Breast epithelium (tissue), 4 donors: ENCODE data around the gene SCGB2A2. TPM values are rescaled to one million over a fixed set of nuclear protein-coding genes. Genes with fewer than 3 reads are reported as not detected.

Experiments used
- DNase-seq, 2 donors: peaks; one replicate each; pipeline ENCODE4 v3.0.0-alpha.2; 2019; ENCODE audit warnings: low spot score in 2 of 2
- H3K27ac ChIP-seq, 2 donors: fragments of 200-600 bp; sonication (generic) in 1 of 2; one replicate each; pipeline ENCODE4 v1.5.1; 2016 to 2019; ENCODE audit warnings: mild to moderate bottlenecking in 1 of 2
- H3K27me3 ChIP-seq, 2 donors: fragments of 200-600 bp; sonication (generic) in 1 of 2; one replicate each; pipeline versions ENCODE4 v1.5.1 to v1.6.0; 2017 to 2019; ENCODE audit warnings: control low read depth in 1 of 2, mild to moderate bottlenecking in 1 of 2
- H3K36me3 ChIP-seq: fragments of 200-600 bp; one replicate; pipeline ENCODE4 v1.5.1; 2019
- H3K4me1 ChIP-seq, 2 donors: fragments of 200-600 bp; sonication (generic); one replicate each; pipeline ENCODE4 v1.5.1; 2016 to 2019; ENCODE audit warnings: control low read depth in 1 of 2
- H3K4me3 ChIP-seq, 3 donors: fragments of 200-600 bp; sonication (generic); 1 replicate in 2 of 3; 2 replicates in 1 of 3; pipeline ENCODE4 v1.5.1; 2016 to 2019; ENCODE audit warnings: mild to moderate bottlenecking in 3 of 3, moderate library complexity in 2 of 3
- H3K9me3 ChIP-seq, 2 donors: fragments of 200-600 bp; sonication (generic) in 1 of 2; one replicate each; pipeline ENCODE4 v1.5.1; 2016 to 2019; ENCODE audit warnings: control low read depth in 1 of 2
- CTCF ChIP-seq, 3 donors: fragments of 450-650 bp; IDR thresholded peaks; one replicate each; pipeline ENCODE4 v1.5.1; 2016 to 2017; ENCODE audit warnings: antibody characterized with exemption in 3 of 3, mild to moderate bottlenecking in 3 of 3, moderate library complexity in 3 of 3
- POLR2A ChIP-seq: fragments of 450-650 bp; IDR thresholded peaks from one replicate; pipeline ENCODE4 v1.6.1; 2016; ENCODE audit warnings: antibody characterized with exemption, mild to moderate bottlenecking, moderate library complexity
- POLR2AphosphoS5 ChIP-seq, 3 donors: sonication (generic); formaldehyde crosslinking; IDR thresholded peaks; one replicate each; pipeline ENCODE4 v1.6.1; 2017; ENCODE audit warnings: antibody characterized with exemption in 3 of 3
- intact Hi-C: fragments of 100-400 bp; cut with DNase I; formaldehyde crosslinking; loops from one replicate; pipeline ENCODE4 v1.15.1; 2023; ENCODE audit warnings: low total_unique reads
- total RNA-seq, 3 donors: library from RNA; depleted of rRNA; stranded (reverse); fragments of >200 nt; gene quantifications; one replicate each; pipeline ENCODE4 v1.1.0, GENCODE V29; 2016

Gene SCGB2A2
- total RNA-seq, result 1,000 to 10,000 TPM in 1 of 3 donors, 100 to 1,000 TPM in 1, 1 to 10 TPM in 1; 1.4 to 2,173 (median 715) TPM

GRCh38 chr11:62269654-62270278 lies at the start of gene SCGB2A2:
Gene SCGB2A2, plus strand, starts transcription at chr11:62270158. Its CDS starts 59 bp downstream, at chr11:62270217.
- DNase-seq, result peak; percentile 63 to 74
- Histone ChIP-seq H3K4me3 (peak within 1 kb of the TSS in 2 of 3 donors; percentile 40 to 45), H3K4me1 (no peaks in the 10 kb centered on the region), H3K27ac (peak within 1 kb of the TSS; percentile 51 to 80), H3K27me3 (no peaks in the 10 kb centered on the region), H3K36me3 (no peaks in the 10 kb centered on the region), H3K9me3 (no peaks in the 10 kb centered on the region)
- peak; percentile 22 to 49 (median 26) for TF ChIP-seq CTCF (IDR thresholded peaks at IDR 0.05)
- peak in 1 of 3 donors; percentile 17 for TF ChIP-seq POLR2AphosphoS5 (IDR thresholded peaks at IDR 0.05)
- TF ChIP-seq POLR2A, result no peak
- intact Hi-C loops, result loop anchor here (10.0 kb wide), 1 partner anchor 2005 kb away; no protein-coding TSS in a partner anchor

GRCh38 chr11:62221498-62221897 lies 48.5 kb upstream of the SCGB2A2 start:
- no peak for TF ChIP-seq POLR2A
- no peak for TF ChIP-seq POLR2AphosphoS5 (IDR thresholded peaks at IDR 0.05)
- TF ChIP-seq CTCF (IDR thresholded peaks at IDR 0.05), result no peak
- intact Hi-C loops, result no loop called here

GRCh38 chr11:62223095-62223494 lies 46.9 kb upstream of the SCGB2A2 start:
- Histone ChIP-seq H3K27ac (no peak overlapping the region), H3K4me3 (no peak overlapping the region), H3K9me3 (peaks cover 28 to 34% of the 10 kb centered on the region in 2 donors), H3K27me3 (no peaks in the 10 kb centered on the region), H3K36me3 (no peaks in the 10 kb centered on the region), H3K4me1 (no peaks in the 10 kb centered on the region)
- TF ChIP-seq POLR2AphosphoS5 (IDR thresholded peaks at IDR 0.05) (no peak), POLR2A (no peak), CTCF (IDR thresholded peaks at IDR 0.05) (no peak)
- intact Hi-C loops, result no loop called here
- no peak for DNase-seq

More at GRCh38 chr11:62221498-62221897, 48.5 kb upstream of the SCGB2A2 start:
- no peak overlapping the region for H3K4me3 ChIP-seq
- DNase-seq, result no peak
- no peaks in the 10 kb centered on the region for H3K27me3 ChIP-seq
- no peak overlapping the region for H3K27ac ChIP-seq
- no peaks in the 10 kb centered on the region for H3K36me3 ChIP-seq
- H3K4me1 ChIP-seq, result no peaks in the 10 kb centered on the region
- H3K9me3 ChIP-seq, result peaks cover 28 to 34% of the 10 kb centered on the region in 2 donors

- no peak overlapping the region for H3K27ac ChIP-seq
- no peaks in the 10 kb centered on the region for H3K4me1 ChIP-seq
- H3K27me3 ChIP-seq, result no peaks in the 10 kb centered on the region
- H3K4me3 ChIP-seq, result no peak overlapping the region
- H3K9me3 ChIP-seq, result no peaks in the 10 kb centered on the region
- intact Hi-C loops, result no loop called here
- no peaks in the 10 kb centered on the region for H3K36me3 ChIP-seq
- peak in 1 of 3 donors; percentile 21 for TF ChIP-seq CTCF (IDR thresholded peaks at IDR 0.05)
- no peak for TF ChIP-seq POLR2A
- TF ChIP-seq POLR2AphosphoS5 (IDR thresholded peaks at IDR 0.05), result no peak
- DNase-seq, result no peak
Observed at GRCh38 chr11:62233730-62234129, 36.2 kb upstream of the SCGB2A2 start.

GRCh38 chr11:62236187-62236586 lies 33.8 kb upstream of the SCGB2A2 start:
- H3K27me3 ChIP-seq, result no peaks in the 10 kb centered on the region
- TF ChIP-seq POLR2A, result no peak
- TF ChIP-seq POLR2AphosphoS5 (IDR thresholded peaks at IDR 0.05), result no peak
- no peak for TF ChIP-seq CTCF (IDR thresholded peaks at IDR 0.05)
- no peaks in the 10 kb centered on the region for H3K36me3 ChIP-seq
- no peaks in the 10 kb centered on the region for H3K4me1 ChIP-seq
- no peaks in the 10 kb centered on the region for H3K9me3 ChIP-seq
- no peak for DNase-seq
- no peak overlapping the region for H3K4me3 ChIP-seq
- no peak overlapping the region for H3K27ac ChIP-seq
- intact Hi-C loops, result no loop called here
